HG03432 (cell line): ENCODE results near the gene KAZN.

Experiments used
- ATAC-seq: cut with Tn5 transposase; IDR thresholded peaks from one replicate; pipeline ENCODE4 v1.9.1; 2021; ENCODE audit warnings: mild to moderate bottlenecking, moderate library complexity; ENCODE audit not compliant: unreplicated experiment

The KAZN gene

DNA sequence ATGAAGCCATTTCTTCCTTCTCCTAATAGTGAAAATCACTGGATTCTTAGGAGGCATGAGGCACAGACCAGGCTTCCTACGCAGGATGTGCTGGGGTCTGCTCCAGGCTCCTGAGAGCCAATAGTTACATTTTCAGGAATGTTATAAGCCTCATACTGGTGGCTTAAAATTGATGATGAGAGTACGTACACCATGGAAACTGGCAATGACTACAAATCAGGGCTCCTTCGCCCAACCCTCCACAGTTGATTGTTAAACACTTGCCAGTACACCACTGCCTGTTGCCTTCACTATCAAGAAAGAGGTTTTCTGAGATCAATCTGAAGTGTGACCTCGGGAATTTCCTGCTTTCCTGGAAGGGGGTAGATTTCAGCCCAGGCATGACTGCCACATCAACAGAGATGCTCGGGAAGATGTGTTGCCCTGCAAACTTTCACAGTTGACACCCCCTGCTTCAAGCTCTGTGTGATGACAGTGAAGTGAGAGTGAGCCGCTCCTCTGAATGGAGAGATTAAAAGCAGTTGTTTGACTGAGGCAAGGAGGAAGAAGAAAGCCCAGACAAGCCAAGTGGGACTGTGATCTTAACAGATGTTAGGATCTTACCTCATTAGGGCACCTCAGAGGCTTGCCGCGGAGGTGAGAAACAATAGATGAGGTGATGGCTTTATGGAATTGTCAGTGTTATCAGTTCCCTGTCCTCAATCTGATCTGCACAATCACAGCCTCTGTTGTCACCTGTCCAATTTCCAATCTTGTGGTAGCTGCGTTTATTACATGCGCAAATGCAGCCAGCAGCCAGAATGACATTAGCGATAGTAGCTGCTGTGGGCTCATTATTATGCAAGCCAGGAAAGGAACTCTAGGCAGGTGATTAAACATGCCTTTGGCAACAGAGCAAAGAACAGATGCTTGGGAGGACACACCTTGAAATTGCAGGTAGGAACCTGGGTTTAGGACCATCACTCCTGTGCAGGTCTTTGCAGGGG lies 277.3 kb downstream of the KAZN start:
- ATAC-seq = no peak

- no peak for ATAC-seq
Observed at GRCh38 chr1:14876747-14877146, 278.3 kb downstream of the KAZN start.

- no peak for ATAC-seq
Observed at GRCh38 chr1:14877224-14877623, 278.7 kb downstream of the KAZN start.

DNA sequence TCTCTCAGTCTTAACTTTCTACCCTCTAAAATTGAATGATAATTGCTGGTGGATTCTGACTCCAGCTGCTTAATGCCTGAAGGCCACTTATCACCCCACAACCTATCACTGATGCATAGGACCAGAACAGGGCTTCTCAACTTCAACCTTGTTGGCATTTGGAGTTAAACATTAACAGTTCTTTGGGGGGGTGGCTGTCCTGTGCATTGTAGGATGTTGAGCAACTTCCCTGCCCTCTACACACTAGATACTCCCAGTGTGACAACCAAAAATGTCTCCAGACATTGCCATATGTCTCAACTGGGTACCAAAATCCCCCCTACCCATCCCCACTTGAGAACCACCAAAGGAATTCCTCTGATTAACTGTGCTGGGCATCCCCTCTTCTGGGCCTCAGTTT lies 279.6 kb downstream of the KAZN start:
- no peak for ATAC-seq

DNA sequence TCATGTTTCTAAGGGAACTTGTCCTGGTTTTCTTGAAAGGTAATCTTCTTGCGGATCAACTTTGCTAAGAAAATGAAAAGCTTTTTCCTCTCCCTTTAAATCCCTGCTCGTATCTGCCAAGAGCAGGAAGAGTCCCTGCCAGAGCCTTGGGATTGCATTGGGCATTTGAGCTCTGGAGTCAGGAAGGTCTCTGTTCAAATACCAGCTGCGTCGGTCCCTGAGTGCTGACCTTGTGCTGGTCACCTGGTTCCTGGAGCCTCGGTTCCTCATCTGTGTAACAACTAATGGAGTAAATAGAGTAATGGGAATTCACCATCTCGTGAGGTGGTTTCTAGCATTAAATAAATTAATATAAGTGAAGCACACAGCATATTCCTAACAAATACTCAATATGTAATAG lies 280.5 kb downstream of the KAZN start:
- no peak for ATAC-seq

DNA sequence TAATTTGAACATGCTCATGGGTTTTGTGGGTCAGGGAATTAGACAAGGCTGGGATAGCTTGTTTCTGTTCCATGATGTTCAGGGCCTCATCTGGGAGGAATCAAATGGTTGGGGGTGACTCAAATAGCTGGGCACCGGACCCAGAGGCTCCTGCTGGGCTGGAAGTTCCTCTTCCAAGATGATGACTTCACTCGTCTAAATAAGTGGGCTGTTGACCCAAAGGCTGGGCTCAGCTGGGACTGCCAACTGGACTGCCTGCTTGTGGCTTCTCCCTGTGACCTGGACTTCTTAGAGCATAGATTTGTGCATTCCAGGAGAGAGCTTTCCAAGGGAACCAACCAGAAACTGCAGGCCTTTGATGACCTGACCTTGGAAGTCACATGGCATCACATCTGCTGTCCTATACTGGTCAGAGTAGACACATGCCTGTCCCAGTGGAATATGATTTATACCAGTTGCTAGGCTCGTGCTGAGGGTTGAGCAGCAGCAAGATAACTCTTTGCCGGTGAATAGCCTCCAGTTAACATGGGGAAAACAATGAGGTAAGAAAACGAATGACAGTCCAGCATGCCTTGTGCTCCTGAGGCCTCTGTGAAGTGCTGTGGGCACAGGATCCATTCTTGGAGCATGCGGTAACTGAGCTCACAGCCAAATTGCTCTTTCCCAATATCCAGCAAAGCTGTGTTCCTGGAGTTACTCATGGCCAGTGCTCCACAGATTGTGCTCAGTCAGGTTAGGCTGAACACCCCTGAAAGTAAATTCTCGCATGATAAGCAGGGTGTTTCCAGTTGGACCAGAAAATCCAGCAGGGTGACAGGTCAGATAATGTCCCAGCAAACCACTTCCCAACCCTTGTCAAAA lies 282.2 kb downstream of the KAZN start:
- no peak for ATAC-seq

- peak; percentile 67 for ATAC-seq
Observed at GRCh38 chr1:14881775-14882672, 283.5 kb downstream of the KAZN start.

GRCh38 chr1:14884614-14885175 lies 286.2 kb downstream of the KAZN start:
- no peak for ATAC-seq

- no peak for ATAC-seq
Observed at GRCh38 chr1:14887044-14887566, 288.6 kb downstream of the KAZN start.

GRCh38 chr1:14887764-14888350 lies 289.4 kb downstream of the KAZN start:
- ATAC-seq = no peak

DNA sequence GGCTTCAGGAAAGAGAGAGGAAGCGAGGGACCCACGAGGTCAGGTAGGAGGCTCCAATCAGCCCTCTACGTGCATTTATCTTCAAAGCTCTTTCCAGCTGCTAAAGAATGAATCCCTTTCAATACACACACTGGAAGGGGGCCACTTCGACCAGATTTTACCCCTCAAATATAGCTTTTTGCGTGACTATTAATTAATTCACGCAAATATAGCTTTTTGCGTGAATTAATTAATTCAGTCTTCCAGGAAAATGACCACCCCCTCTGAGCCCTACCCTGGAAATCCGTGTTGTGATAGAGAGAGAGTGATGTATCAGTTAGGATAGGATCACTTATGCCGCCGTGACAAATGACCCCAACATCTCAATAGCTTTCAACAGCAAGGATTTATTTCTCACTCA lies 289.9 kb downstream of the KAZN start:
- no peak for ATAC-seq

DNA sequence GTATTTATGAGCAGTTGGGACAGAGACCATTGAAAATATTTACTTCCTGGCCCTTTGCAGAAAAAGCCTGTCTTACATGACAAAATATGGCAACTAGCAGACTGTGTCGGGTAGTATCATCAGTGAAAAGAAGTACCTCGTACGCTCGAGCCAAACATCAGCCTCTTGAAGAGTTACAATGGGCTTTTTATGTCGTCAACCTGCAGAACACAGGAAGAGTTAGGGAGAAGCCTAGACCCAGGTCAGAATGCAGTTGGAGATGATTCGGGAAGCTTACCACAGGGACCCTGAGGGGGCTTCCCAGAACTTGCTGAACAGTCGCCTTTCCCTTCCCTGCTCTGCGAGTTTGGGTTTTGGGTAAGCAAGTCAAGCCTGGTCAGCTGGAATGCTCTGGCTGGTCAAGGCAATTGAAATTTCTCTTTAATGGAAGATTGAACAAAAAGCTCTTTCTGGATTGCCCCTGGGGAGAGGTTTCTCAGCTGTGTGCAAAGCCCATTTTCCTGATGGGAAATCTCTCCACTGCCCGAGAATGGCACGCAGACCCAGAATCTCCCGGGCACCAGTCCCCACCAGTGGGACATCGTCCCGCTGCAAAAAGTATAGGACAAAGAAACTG lies 291.4 kb downstream of the KAZN start:
- no peak for ATAC-seq

DNA sequence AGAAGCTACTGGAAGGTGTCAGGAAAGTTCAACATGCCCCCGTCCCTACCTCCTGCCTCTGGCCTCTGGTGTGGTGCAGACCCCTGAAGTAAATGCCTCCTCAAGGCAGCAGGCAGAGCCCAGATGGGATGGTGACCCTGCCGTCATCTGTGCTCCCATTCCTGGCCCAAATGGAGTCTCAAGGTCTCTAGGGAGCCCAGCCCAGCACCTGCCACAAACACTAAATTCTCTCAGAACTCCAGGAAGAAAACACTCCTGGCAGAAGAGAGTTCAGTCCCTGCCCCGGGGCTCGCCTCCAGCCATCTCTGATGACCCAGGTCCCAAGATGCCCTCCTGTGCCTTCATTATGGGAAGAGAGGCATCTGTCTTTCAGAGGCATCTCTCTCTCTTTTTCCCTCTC lies 293.5 kb downstream of the KAZN start:
- no peak for ATAC-seq

DNA sequence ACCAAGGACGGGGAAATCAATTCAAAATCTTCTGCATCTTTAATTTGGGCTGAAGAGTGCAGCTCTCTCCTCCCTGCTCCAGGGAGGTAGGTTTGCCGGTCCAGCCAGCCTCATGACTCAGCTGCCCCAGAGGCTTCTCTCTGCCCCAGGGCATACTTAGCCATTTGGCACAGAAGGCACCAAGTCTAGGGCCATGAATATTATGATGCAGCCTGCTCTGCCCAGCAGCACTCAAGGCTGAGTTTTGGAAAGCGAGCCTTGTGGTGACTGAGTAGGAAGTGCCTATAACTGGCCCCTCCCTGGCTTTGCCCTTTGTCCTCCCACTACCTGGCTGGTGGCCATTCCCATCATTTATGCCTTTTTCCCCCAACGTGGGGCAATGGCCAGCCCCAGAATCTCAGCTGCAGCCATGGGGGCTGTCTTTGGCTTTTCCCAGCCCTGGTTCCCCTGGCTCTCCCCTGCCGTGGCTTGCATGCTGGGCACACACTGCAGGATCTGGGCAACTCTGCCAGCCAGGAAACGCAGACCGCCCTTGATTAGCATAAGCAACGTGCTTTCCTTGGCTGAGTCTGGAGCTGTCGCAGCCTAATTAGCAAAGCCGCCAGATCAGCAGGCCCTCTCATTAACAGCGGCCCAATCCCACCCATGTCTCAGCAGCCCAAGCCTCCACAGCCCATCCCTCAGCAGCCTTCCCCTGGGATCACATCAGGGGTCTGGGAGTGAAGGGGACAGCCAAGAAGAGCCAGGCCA lies 296.5 kb downstream of the KAZN start:
- ATAC-seq = no peak

GRCh38 chr1:14895727-14896126 lies 297.2 kb downstream of the KAZN start:
- ATAC-seq = no peak

- no peak for ATAC-seq
Observed at GRCh38 chr1:14896381-14897079, 298.0 kb downstream of the KAZN start.

GRCh38 chr1:14897080-14897449 lies 298.6 kb downstream of the KAZN start:
- ATAC-seq = no peak

GRCh38 chr1:14897547-14897946 lies 299.1 kb downstream of the KAZN start:
- no peak for ATAC-seq
